HG02885 (cell line): ENCODE results near the gene CTNNBL1.
"Not testable (repeated sequence)": the region's sequence is repeated elsewhere in the genome, so short reads cannot be mapped to it uniquely, and the experiment has no call there.

Experiments used
- ATAC-seq: cut with Tn5 transposase; IDR thresholded peaks from one replicate; pipeline ENCODE4 v1.9.1; 2021; ENCODE audit warnings: mild to moderate bottlenecking; ENCODE audit not compliant: unreplicated experiment, poor library complexity

CTNNBL1 gene

GRCh38 chr20:37845878-37846277 is 152.0 kb downstream of the CTNNBL1 start:
- ATAC-seq = no peak

- no peak for ATAC-seq
Measured at GRCh38 chr20:37846573-37846972, 152.7 kb downstream of the CTNNBL1 start.

- no peak for ATAC-seq
Measured at GRCh38 chr20:37848706-37849105, 154.9 kb downstream of the CTNNBL1 start.

GRCh38 chr20:37849156-37849555 is 155.3 kb downstream of the CTNNBL1 start:
- ATAC-seq = no peak

- no peak for ATAC-seq
Measured at GRCh38 chr20:37849566-37849965, 155.7 kb downstream of the CTNNBL1 start.

GRCh38 chr20:37850036-37850592 is 156.3 kb downstream of the CTNNBL1 start:
- no peak for ATAC-seq

GRCh38 chr20:37850724-37851355 is 157.0 kb downstream of the CTNNBL1 start:
- ATAC-seq = no peak

GRCh38 chr20:37852666-37853065 is 158.8 kb downstream of the CTNNBL1 start:
- no peak for ATAC-seq

GRCh38 chr20:37853823-37854375 is 160.1 kb downstream of the CTNNBL1 start:
- peak; percentile 71 for ATAC-seq

GRCh38 chr20:37856034-37856433 is 162.2 kb downstream of the CTNNBL1 start:
- ATAC-seq = not testable (repeated sequence)

GRCh38 chr20:37856932-37857660 is 163.3 kb downstream of the CTNNBL1 start:
- ATAC-seq = no peak

- ATAC-seq = no peak
Measured at GRCh38 chr20:37859406-37860171, 165.8 kb downstream of the CTNNBL1 start.

GRCh38 chr20:37863289-37863688 is 169.5 kb downstream of the CTNNBL1 start:
- ATAC-seq = no peak

GRCh38 chr20:37864298-37864697 is 170.5 kb downstream of the CTNNBL1 start:
- no peak for ATAC-seq

GRCh38 chr20:37866051-37866450 is 172.2 kb downstream of the CTNNBL1 start:
- no peak for ATAC-seq

GRCh38 chr20:37867289-37868195 is 173.7 kb downstream of the CTNNBL1 start:
- no peak for ATAC-seq

GRCh38 chr20:37868851-37869333 is 175.1 kb downstream of the CTNNBL1 start:
- ATAC-seq = no peak

GRCh38 chr20:37869334-37869861 is 175.6 kb downstream of the CTNNBL1 start:
- ATAC-seq = no peak

GRCh38 chr20:37870294-37870693 is 176.5 kb downstream of the CTNNBL1 start:
- no peak for ATAC-seq
